IPS-15b (cell line): ENCODE measurements around the gene DNAJA3.

Source experiments
- H3K27me3 ChIP-seq: one replicate; pipeline ENCODE4 v1.6.1; 2013; ENCODE audit warnings: low read length; ENCODE audit not compliant: control insufficient read depth, insufficient read depth
- H3K36me3 ChIP-seq: one replicate; pipeline ENCODE4 v1.6.1; 2013; ENCODE audit warnings: low read length; ENCODE audit not compliant: control insufficient read depth, insufficient read depth
- H3K4me1 ChIP-seq: one replicate; pipeline ENCODE4 v1.6.1; 2013; ENCODE audit warnings: mild to moderate bottlenecking, low read length; ENCODE audit not compliant: control insufficient read depth, insufficient read depth
- H3K4me3 ChIP-seq: one replicate; pipeline ENCODE4 v1.5.1; 2013; ENCODE audit warnings: low read depth, low read length
- H3K9ac ChIP-seq: one replicate; pipeline ENCODE4 v1.6.1; 2013; ENCODE audit warnings: low read depth, mild to moderate bottlenecking, low read length
- H3K9me3 ChIP-seq: one replicate; pipeline ENCODE4 v1.6.1; 2013; ENCODE audit warnings: mild to moderate bottlenecking, low read length; ENCODE audit not compliant: control insufficient read depth, insufficient read depth

Gene DNAJA3

DNA sequence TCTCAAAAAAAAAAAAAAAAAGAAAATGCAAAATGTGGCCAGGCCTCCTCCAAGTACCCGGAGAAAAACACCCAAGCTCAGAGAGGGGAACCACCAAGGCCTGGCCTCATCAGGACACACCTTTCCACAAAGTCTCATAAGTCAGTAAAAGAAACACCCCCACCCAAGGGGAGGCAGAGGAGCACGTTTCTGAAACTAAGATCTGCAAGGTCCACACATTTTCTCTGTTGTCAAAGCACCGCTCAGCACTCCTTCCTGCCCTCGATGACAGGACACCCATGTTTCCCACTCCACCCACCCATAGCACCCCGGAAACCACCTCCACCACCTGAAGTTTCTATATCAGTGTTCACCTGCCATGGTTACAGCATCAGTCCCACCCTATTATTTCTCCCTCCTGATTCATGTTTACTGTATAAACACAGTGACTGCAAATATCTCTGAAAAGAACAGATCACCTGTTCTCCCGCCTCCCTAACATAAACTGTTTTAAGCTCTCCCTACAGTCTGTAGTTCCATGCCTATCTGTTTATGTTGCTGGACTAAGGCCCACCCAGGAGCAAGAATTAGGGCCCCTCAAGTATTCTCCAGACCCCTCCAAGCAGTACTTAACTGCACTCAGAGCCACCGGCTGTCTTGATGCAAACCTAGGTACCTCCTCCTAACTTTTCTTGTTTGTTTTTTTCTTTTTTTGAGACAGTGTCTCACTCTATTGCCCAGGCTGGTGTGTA lies 11.3 kb upstream of the DNAJA3 start:
- H3K9ac ChIP-seq: no peak overlapping the region
- peaks cover 7% of the 10 kb centered on the region for H3K36me3 ChIP-seq
- no peak overlapping the region for H3K4me3 ChIP-seq
- no peaks in the 10 kb centered on the region for H3K27me3 ChIP-seq
- no peaks in the 10 kb centered on the region for H3K9me3 ChIP-seq
- peaks cover 4% of the 10 kb centered on the region for H3K4me1 ChIP-seq

DNA sequence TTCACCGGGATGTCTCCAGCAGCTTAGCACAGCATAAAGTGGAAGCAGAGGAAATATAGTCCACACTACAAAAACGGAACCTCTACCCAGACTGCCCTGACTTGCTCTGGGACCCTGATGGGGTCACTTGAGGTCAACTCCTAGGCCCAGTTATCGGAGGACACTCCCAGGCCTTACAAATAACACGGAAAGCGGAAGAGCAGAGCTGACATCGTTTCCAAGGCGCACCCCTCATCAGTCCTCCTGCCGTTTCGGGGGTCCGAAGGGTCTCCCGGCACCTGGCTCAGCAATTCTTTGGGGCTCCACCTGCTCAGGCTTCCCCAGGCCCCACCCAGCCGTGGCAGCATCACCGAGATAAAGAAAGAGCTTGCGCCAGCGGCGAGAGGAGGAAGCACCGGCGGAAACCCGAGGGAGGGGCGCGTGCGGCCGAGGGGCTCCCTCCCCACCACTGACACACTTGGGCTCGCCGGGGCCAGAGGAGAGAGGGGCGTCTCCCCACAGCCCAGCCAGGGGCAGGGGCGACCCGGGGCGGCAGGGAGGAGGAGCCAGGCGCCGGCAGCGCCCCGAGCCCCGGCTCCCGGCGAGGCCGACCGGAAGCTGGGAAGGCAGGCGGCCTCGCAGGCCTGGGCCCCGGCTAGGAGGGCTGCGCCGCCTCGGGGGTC lies 10.0 kb upstream of the DNAJA3 start:
- Histone ChIP-seq H3K9ac (no peak overlapping the region), H3K9me3 (no peaks in the 10 kb centered on the region), H3K36me3 (peaks cover 7% of the 10 kb centered on the region), H3K4me1 (peaks cover 4% of the 10 kb centered on the region), H3K4me3 (peak overlapping the region; percentile 82), H3K27me3 (no peaks in the 10 kb centered on the region)

DNA sequence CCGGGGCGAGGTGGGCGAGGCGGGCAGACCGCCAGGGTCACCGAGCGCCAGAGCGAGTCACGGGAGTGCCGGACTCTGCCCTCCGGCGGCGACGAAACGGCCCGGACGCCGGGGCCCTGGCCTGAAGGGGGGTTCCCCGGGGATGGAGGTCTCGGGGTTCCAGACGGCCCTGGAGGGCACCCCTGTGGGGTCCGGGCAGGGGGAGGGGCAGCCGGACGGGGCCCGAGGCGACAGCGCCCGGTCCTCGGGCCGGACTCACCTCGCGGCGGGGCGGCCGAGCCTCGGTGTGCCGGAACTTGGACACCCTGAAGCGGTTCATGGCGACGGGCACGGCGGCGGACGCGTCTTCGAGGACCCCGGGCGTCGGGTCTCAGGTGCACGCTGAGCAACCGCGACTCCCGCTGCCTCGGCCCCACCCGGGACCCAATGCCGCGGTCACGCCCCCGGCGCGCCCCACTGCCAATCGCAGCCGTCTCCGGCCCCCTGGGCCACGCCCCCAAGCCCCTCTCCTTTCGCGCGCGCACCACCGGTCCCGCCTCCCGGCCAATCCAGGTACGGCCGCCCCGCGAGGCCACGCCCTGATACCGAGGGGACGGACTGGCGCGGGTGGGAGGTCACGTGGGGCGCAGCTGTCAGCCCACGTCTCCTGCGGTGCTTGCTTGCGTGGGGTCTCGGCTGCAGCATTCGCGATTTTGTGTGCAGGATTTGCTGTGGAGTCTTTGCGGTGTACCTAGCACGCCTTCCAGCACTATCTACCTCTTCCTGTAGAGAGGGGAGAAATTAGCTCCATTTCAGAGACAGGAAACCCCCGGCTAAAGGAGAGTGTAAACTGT lies 9.3 kb upstream of the DNAJA3 start, which contains the start of gene CORO7:
Gene CORO7, minus strand, starts transcription at position 397 of the 833 bp plus-strand sequence. Its CDS starts 78 bp downstream, at position 319.
- Histone ChIP-seq H3K27me3 (no peaks in the 10 kb centered on the region), H3K36me3 (peaks cover 7% of the 10 kb centered on the region), H3K4me3 (peak within 1 kb of the TSS; percentile 82), H3K9me3 (no peaks in the 10 kb centered on the region), H3K4me1 (peaks cover 4% of the 10 kb centered on the region), H3K9ac (peak within 1 kb of the TSS; percentile 8)

DNA sequence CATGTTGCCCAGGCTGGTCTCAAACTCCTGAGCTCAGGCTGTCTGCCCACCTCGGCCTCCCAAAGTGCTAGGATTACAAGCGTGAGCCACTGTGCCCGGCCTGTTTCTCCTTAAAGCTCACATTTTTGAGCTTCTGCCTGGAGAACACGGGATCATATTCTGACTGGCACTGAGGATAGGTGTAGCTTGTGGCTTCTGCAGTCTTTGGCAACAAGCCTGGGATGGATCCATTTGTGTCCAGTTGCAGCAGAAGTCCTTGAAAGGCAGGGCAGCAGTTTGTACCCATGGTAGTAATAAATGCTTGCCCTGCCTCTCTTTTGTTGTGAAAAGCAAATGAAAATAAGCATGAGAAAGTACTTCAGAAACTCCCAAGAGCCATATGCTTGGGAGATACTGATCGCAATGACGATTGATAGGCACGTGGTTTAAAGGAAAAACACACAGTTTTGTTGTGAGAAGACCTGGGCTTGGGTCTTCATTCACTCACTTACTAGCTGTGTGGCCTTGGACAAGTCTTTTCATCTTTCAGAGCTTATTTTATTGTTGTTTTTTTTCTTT lies 6.2 kb upstream of the DNAJA3 start:
- Histone ChIP-seq H3K4me1 (peaks cover 4% of the 10 kb centered on the region), H3K9ac (no peak overlapping the region), H3K36me3 (no peaks in the 10 kb centered on the region), H3K4me3 (no peak overlapping the region), H3K27me3 (no peaks in the 10 kb centered on the region), H3K9me3 (no peaks in the 10 kb centered on the region)

DNA sequence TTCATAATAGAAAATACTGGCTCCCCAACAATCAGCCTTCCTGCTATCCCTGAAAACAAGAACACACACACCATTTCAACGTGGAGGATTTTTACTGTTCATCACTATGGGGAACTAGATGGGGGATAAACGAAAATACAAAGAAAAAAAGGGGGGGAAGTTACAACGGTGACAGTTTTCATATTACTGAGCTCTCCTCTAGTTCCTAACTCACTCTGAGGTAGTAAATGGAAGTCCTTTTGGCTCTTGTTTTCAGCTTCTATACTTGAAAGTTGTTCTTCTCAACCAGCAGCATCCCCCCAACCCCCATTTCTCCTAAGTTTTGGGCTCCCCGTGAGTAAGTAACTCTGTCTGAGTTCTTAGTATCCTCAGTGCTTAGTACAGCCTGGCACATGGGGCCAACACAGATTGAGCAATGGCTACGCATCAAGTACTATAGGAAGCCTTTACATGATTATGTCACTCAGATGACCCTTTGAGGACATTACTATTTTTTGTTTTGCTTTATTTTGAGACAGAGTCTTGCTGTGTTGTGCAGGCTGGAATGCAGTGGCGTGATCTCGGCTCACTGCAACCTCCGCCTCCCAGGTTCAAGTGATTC lies 5.1 kb upstream of the DNAJA3 start:
- Histone ChIP-seq H3K9me3 (no peaks in the 10 kb centered on the region), H3K36me3 (no peaks in the 10 kb centered on the region), H3K4me3 (no peak overlapping the region), H3K27me3 (no peaks in the 10 kb centered on the region), H3K4me1 (peaks cover 3% of the 10 kb centered on the region), H3K9ac (no peak overlapping the region)

DNA sequence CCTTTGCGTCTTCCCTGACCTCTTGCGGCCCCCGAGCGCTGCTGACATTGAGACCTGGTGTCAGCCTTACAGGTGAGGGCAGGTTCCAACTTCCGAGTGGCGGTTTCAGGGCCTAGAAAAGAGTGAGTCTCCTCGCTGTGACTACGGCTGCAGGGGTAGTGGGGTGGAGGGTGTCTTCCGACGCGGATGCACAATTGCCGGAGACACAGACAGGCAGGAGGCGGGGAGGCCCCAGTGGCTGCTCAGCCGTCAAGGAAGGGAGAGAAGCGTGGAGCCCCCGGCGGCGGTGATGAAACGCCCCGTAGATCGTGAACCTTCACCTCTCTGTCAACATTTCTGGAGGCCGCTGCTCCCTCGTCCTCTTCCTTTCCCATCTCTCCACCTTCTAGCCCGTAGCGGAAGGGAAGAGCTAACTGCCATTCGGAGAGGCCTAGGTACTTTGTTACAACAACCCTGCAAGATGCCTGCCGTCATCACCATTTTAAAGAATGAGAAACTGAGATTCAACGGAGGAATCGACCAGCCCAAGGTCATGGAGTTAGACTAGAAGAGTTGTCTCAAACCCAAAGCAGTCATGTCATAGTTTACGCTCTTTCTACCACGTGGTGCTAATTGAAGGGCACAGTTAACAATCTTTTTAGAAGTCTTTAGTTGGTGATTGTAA lies 485 bp downstream of the DNAJA3 start:
- H3K9ac ChIP-seq: peak overlapping the region; percentile 92
- H3K27me3 ChIP-seq: no peaks in the 10 kb centered on the region
- H3K36me3 ChIP-seq: peaks cover 2% of the 10 kb centered on the region
- no peaks in the 10 kb centered on the region for H3K9me3 ChIP-seq
- H3K4me3 ChIP-seq: peak overlapping the region; percentile 97
- peaks cover 7% of the 10 kb centered on the region for H3K4me1 ChIP-seq

DNA sequence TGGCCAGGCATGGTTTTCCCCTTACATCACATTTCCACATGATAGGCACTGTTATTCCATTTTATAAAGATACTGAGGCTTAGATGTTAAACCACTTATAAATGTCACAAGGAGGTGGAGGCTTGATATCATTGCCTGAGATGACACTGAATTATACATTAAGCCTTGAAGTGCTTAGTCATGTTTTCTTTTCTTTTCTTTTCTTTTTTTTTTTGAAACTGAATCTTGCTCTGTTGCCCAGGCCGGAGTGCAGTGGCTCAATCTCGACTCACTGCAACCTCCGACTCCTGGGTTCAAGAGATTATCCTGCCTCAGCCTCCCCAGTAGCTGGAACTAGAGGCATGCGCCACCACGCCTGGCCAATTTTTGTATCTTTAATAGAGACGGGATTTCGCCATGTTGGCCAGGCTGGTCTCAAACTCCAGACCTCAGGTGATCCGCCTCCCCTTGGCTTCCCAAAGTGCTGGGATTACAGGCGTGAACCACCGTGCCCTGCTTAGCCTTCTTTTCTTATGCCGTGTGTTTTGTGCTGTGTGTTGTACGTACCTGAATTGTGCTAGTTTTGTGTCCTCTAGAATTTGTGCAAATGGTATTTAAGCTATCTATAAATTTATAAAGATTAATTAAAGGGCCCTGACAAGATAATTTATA lies 1.2 kb downstream of the DNAJA3 start:
- H3K9me3 ChIP-seq: no peaks in the 10 kb centered on the region
- H3K4me3 ChIP-seq: peak overlapping the region; percentile 97
- peaks cover 7% of the 10 kb centered on the region for H3K4me1 ChIP-seq
- peaks cover 2% of the 10 kb centered on the region for H3K36me3 ChIP-seq
- peak overlapping the region; percentile 92 for H3K9ac ChIP-seq
- no peaks in the 10 kb centered on the region for H3K27me3 ChIP-seq

DNA sequence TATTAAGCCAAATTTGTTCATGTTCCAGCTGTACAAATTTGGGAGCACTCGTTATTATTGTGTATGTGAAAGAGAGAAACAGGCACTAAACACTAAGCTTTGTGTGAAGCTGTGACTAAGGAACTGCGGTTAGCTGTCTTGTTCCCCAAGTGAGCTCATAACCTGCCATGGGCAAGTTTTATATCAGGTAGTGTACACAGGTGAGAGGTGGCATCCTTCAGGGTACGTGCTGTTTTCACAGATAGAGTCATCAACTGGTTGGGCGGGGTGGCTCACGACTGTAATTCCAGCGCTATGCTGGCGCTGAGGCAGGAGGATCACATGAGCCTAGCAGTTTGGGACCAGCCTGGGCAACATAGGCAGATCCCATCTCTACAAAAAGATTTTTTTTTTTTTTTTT lies 2.8 kb downstream of the DNAJA3 start:
- H3K27me3 ChIP-seq: no peaks in the 10 kb centered on the region
- peaks cover 2% of the 10 kb centered on the region for H3K36me3 ChIP-seq
- H3K4me3 ChIP-seq: no peak overlapping the region
- no peaks in the 10 kb centered on the region for H3K9me3 ChIP-seq
- no peak overlapping the region for H3K9ac ChIP-seq
- H3K4me1 ChIP-seq: peaks cover 7% of the 10 kb centered on the region

DNA sequence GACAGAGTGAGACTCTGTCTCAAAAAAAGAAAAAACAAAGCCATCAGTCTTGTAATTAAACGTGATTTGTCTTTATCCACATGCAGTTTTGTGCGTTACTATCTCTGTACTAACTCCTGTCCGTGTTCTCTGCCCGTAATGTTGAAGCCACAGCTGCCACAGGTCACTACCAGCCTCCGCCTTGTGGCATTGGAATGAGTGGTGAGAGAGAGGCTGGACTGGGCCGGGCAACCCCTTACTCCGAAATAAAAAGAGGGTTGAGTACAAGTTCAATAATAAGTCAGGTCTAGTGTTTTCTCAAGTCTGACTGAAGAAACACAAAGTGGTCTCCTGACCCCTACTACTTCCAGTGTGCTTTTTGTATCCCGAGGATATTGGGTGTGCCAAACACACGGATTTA lies 5.4 kb downstream of the DNAJA3 start:
- Histone ChIP-seq H3K9ac (no peak overlapping the region), H3K4me3 (no peak overlapping the region), H3K27me3 (no peaks in the 10 kb centered on the region), H3K9me3 (no peaks in the 10 kb centered on the region), H3K36me3 (peaks cover 11% of the 10 kb centered on the region), H3K4me1 (peaks cover 4% of the 10 kb centered on the region)

DNA sequence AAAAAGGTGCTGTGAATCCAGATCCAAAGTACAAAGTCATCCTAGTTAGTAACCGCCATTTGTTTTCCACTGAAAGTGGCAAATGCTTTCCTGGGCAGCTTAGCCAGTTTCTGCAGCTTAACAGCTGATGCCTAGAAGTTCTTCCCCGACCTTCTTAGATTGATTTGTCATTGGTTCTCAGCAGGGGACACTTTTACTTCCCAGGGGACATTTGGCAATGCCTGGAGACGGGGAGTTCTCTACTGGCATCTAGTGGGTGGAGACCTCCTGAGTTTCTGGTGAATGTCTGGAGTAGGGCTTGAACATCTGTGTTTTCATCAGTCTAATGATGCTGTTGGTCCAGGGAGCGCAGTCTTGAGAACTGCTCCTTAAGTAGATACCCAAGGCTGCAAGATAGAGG lies 7.6 kb downstream of the DNAJA3 start:
- Histone ChIP-seq H3K4me3 (no peak overlapping the region), H3K9ac (no peak overlapping the region), H3K9me3 (no peaks in the 10 kb centered on the region), H3K4me1 (no peaks in the 10 kb centered on the region), H3K36me3 (peaks cover 14% of the 10 kb centered on the region), H3K27me3 (no peaks in the 10 kb centered on the region)
